Stimulated activated CD8-positive, alpha-beta memory T cell treated with anti-CD3 and anti-CD28 coated beads, Interleukin-4, amount 100 ng/mL, for 48 hours (primary cell): ENCODE measurements around the gene CGNL1.

Experiments
- DNase-seq: peaks from one replicate; pipeline ENCODE4 v3.0.0-alpha.2; 2020

Gene CGNL1

GRCh38 chr15:57375827-57376695 is at the start of gene CGNL1:
TSS of gene CGNL1 (plus strand) at chr15:57376505. CDS start at chr15:57438000, 61,495 bp downstream.
- DNase-seq, result no peak

GRCh38 chr15:57327985-57328471 is 48.3 kb upstream of the CGNL1 start:
- DNase-seq, result no peak

DNA sequence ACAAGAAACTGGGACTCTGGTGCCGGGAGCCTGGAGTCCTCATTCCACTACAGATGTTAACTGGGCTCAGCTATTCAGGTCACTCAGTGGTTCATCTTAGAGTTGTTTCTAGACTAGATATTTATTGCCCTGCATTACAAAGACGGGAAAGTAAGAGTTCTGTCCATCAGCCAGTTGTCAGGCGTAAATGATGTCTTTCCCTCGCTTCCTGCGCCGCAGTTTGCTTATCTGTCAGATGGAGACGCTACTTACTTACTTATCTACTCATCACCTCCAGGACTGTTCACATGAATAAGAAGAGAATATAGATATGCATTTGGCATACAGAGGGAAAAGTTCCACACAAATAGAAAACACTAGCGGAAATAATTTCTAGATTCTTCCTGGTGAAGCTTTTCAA is 47.8 kb upstream of the CGNL1 start:
- DNase-seq, result no peak

- no peak for DNase-seq
Observed at GRCh38 chr15:57328897-57329296, 47.4 kb upstream of the CGNL1 start.

GRCh38 chr15:57329582-57330367 is 46.5 kb upstream of the CGNL1 start:
- DNase-seq, result no peak

- DNase-seq, result no peak
Observed at GRCh38 chr15:57330619-57331340, 45.5 kb upstream of the CGNL1 start.

DNA sequence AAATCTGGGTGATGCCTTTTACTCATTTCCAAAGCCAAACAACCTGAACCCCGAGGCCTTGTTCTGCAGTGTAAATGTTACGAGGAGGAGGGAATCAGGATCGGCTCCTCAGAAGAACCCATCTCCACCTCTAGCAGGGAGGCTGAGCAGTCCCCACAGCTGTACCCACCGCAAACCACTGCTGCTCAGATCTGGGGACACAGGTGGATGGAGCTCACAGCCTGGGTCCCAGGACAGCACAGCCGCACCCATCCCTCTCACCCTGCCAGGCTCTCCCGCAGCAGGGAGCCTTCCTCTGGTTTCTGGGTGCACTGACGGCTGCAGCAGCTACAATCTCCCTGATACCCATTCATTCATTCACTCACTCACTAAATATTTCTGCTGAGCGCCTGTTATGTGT is 44.0 kb upstream of the CGNL1 start:
- DNase-seq, result no peak

GRCh38 chr15:57333487-57333886 is 42.8 kb upstream of the CGNL1 start:
- no peak for DNase-seq

GRCh38 chr15:57334257-57334656 is 42.0 kb upstream of the CGNL1 start:
- no peak for DNase-seq

DNA sequence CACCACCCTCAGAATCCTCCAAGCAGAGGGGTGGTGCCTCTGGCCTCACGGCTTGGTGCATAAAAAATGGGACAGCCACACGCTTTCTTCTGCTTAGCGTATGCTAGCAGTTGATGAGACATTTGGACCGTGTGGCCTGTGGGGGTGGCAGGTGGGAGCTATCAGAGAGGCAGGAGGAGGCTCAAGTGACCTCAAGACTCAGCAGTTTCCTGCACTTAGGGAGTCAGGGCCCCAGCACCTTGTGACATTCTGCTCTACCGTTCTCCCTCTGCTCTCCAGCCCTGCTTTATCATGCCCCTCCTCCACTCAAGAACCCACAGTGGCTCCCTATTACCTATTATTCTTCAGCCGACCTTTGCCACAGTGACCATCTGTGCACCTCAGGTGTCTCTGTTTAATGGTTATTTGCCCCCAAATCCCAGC is 41.0 kb upstream of the CGNL1 start:
- no peak for DNase-seq

- no peak for DNase-seq
Observed at GRCh38 chr15:57335719-57336118, 40.6 kb upstream of the CGNL1 start.

- no peak for DNase-seq
Observed at GRCh38 chr15:57337868-57338411, 38.4 kb upstream of the CGNL1 start.

DNA sequence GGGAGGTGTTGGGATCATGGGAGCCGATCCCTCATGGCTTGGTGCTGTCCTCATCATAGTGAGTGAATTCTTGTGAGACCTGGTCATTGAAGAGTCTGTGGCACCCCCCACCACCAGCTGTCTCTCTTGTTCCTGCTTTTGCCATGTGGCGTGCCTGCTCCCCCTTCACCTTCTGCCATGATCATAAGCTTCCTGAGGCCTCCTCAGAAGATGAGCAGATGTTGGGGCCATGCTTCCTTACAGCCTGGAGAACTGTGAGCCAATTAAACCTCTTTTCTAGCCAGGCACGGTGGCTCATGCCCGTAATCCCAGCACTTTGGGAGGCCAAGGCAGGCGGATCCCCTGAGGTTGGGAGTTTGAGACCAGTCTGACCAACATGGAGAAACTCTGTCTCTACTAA is 37.0 kb upstream of the CGNL1 start:
- DNase-seq, result no peak

DNA sequence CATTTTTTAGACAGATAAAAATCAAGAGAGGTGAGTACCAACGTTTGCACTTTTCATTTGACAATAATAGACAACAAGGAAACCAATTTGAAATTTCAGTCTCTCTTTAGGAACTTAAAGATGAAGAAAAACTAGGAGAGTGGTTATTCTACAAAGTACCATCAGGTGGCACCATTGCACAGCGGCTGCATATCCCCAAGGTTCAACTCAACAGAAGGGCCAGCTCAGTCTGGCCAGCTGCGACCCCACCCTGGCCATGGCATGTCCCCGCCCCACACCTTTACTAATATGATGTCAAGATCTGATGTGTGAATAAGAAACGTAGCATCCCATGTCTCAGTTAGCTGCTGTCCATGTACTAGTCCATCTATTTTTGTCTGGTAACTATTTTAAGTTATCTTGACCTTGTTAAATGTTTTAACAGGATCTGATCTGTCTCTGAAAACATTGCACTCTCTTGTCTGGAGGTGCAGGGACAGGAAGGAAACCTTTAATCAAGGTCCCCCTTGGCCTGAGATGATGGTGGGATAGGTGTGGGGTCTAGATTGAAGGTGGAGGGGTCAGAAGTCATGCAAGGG is 35.5 kb upstream of the CGNL1 start:
- DNase-seq, result peak; percentile 49

- DNase-seq, result no peak
Observed at GRCh38 chr15:57343048-57343447, 33.3 kb upstream of the CGNL1 start.

DNA sequence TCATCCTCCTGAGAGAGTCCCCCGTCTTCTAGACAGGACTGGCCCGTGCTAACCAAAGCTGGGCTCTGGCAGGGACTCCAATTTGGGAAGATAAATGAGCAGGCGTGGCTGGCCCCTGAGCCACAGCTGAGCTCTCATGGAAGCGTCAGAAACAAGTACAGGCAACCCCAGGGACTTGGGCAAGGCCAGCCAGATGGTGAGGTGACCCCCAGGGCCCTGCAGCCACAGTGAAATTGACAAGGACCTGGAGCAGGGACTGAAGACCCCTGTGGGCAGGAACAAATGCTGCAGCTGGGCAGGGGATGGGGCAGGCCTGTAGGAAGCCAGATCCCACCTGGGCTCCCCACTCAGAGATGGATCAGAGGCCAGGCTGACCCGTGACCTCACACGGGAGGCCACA is 32.8 kb upstream of the CGNL1 start:
- DNase-seq, result no peak

- no peak for DNase-seq
Observed at GRCh38 chr15:57344282-57344681, 32.0 kb upstream of the CGNL1 start.

DNA sequence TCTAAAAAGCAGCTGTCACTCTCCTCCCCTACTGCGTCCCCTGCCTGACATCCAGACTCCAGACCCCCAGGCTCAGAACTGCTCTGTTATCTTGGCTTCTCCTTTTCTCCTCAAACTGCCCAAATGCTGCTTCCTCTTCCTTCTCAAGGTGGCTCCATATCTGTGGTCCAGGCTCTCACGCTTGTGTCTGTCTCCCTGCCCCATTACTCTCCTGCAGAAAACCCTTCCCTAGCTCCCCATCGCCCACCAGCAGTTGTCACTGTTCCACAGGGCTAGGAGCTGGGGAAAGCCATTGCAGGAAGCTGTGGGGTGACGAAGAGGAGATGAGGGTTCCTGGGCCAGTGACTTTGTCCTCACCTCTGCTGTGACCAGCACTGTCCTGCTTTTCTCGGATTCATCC is 30.7 kb upstream of the CGNL1 start:
- DNase-seq, result no peak

- no peak for DNase-seq
Observed at GRCh38 chr15:57348081-57348480, 28.2 kb upstream of the CGNL1 start.

GRCh38 chr15:57352535-57353316 is 23.6 kb upstream of the CGNL1 start:
- no peak for DNase-seq

DNA sequence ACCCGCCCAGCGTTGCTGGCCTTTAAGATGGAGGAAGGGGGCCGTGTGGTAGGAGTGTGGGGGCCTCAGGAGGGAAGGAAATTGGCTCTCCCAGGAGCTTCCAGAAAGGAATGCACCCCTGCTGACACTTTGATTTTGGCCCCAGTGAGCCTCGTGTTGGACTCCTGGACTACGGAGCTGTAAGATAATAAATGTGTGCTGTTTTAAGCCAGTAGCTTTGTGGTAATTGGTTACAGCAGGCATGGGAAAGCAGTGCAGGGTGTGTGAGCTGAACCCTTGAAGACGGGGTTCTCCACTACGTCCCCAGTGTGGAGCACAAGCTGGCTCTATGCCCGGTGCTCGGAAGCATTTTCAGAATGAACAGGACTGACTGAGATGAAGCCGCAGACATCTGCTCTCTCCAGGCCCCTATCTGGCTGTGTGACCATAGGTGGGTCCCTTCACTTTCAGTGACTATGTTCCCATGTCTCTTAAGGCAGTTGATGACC is 22.9 kb upstream of the CGNL1 start:
- DNase-seq, result no peak
